ENCODE data around the gene PRKAG1. TPM values are rescaled to one million over a fixed set of nuclear protein-coding genes. Genes with fewer than 3 reads are reported as not detected.

The PRKAG1 gene
- polyA plus RNA-seq, 3 donors, result 35.9 to 58.9 (median 50.1) TPM

DNA sequence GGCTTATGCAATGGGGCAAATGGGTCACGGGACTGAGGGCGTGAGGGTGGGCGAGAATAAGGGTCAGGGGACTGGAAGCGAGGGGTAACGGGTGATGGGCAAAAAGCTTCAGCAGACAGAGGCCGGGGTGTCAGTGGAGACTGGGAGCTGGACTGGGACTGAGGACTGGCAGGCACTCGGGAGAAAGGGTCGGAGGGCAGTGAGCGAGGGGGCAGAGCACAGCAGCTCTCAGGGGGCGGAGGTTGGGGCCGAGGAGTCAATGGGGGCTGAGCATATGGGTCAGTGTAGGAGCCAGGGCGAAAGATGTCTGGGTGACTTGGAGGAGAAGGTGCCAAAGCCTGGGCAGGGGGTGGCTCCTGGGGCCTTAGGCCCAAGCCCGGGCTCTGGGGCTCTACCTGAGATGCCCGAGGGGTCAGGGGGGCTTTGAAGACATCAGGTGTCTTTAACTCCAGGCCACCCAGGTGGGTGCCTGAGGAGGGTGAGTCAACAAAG is 21.8 kb upstream of the PRKAG1 start:
- Histone ChIP-seq H3K79me2 (ENCODE audit: insufficient read depth, low read length) (peaks cover 14% of the 10 kb centered on the region), H3K4me3 (replicated peaks in 1 of 3; ENCODE audit: low read depth in 2 of 3, low read length in 3 of 3) (no peak overlapping the region), H3K27me3 (ENCODE audit: control insufficient read depth in 2 of 2, insufficient read depth in 2 of 2, low read length in 2 of 2) (no peaks in the 10 kb centered on the region), H4K20me1 (ENCODE audit: insufficient read depth, low read length) (peaks cover 97% of the 10 kb centered on the region), H3K9me3 (replicated peaks in 1 of 2; ENCODE audit: control insufficient read depth in 1 of 2, insufficient read depth in 1 of 2, low read length in 2 of 2) (no peaks in the 10 kb centered on the region), H2AFZ (ENCODE audit: insufficient read depth, low read depth, low read length, poor library complexity, severe bottlenecking) (no peak overlapping the region), H3K36me3 (replicated peaks in 1 of 2; ENCODE audit: control insufficient read depth in 1 of 2, insufficient read depth in 2 of 2, low read length in 2 of 2) (peaks cover 93 to 99% of the 10 kb centered on the region in 2 donors), H3K27ac (ENCODE audit: low read depth in 1 of 2, low read length in 2 of 2) (no peak overlapping the region), H3K9ac (ENCODE audit: insufficient read depth, low read length, poor library complexity, severe bottlenecking) (no peak overlapping the region), H3K4me1 (ENCODE audit: control insufficient read depth in 1 of 2, insufficient read depth in 2 of 2, low read length in 2 of 2) (no peaks in the 10 kb centered on the region), H3K4me2 (replicated peaks; ENCODE audit: extremely low read depth, low read length, poor library complexity, severe bottlenecking) (no peak overlapping the region)
- no peak overlapping the region for H3K4me3 Mint-ChIP-seq
- no peaks in the 10 kb centered on the region for H3K9me3 Mint-ChIP-seq
- no peaks in the 10 kb centered on the region for H3K4me1 Mint-ChIP-seq
- peaks cover 89 to 100% of the 10 kb centered on the region in 2 donors for H3K36me3 Mint-ChIP-seq
- WGBS (ENCODE audit: insufficient coverage), result 98% methylated on average over 14 of the region's 14 CpGs
- DNase-seq, result no peak
- intact Hi-C loops (cut with micrococcal nuclease), result loop anchor here in 1 of 2 donors (10.0 kb wide), 1 partner anchor 46 kb away; the partner anchor contains the start of gene DDN
- no peaks in the 10 kb centered on the region for H3K27me3 Mint-ChIP-seq (ENCODE audit: low read depth in 3 of 3)
- peak overlapping the region in 4 of 7 donors; percentile 23 to 50 (median 34) for H3K27ac Mint-ChIP-seq
- TF ChIP-seq, protein P1, sequence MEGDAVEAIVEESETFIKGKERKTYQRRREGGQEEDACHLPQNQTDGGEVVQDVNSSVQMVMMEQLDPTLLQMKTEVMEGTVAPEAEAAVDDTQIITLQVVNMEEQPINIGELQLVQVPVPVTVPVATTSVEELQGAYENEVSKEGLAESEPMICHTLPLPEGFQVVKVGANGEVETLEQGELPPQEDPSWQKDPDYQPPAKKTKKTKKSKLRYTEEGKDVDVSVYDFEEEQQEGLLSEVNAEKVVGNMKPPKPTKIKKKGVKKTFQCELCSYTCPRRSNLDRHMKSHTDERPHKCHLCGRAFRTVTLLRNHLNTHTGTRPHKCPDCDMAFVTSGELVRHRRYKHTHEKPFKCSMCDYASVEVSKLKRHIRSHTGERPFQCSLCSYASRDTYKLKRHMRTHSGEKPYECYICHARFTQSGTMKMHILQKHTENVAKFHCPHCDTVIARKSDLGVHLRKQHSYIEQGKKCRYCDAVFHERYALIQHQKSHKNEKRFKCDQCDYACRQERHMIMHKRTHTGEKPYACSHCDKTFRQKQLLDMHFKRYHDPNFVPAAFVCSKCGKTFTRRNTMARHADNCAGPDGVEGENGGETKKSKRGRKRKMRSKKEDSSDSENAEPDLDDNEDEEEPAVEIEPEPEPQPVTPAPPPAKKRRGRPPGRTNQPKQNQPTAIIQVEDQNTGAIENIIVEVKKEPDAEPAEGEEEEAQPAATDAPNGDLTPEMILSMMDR (IDR thresholded peaks at IDR 0.05), result no peak

DNA sequence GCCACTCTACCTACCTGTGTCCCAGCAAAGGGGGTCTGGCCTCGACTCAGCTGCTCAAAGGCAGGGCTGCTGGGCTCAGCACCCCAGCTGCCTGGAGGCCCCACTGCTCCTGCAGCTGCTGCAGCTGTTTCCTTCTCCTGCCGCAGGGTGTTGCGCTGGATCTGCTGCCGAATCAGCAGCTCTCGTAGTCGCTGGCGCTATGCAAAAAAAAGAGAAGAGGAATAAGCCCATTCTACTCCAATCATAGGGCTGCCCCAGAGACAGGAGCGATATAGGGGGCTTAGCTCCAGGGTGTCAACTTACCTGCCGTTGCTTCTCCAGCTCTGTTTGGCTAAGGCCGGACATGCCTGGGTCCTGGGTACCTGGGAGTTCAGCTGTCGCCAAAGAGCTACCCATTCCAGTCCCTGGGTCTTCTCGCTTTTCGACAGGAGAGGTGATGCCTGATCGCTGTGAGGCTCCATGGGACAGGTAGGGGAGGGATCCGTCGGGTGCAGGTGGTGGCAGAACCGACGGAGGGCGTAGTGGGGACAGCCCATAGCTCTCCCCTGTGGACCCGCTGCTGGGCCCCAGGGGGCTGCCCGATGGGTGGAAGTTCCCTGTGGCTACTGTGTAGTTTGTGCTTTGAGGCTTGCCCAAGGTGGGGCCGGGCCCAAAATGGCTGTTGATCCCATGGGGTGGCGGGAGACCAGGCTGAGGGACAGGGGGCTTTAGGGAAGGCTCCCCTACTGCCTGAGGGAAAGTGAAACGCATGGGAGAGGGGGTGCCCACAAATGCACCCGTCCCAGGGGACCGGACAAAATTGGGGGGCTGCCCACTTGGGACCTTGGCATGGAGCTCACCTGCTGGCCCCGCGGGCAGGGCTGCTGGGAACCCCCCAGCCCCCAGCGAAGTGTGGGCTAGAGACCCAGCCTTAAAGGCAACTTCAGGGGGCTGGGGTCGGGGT is 21.1 kb upstream of the PRKAG1 start:
- Mint-ChIP-seq H3K27me3 (ENCODE audit: low read depth in 3 of 3) (no peaks in the 10 kb centered on the region), H3K27ac (peak overlapping the region in 4 of 7 donors; percentile 30 to 67 (median 39)), H3K36me3 (peaks cover 89 to 100% of the 10 kb centered on the region in 2 donors), H3K4me1 (no peaks in the 10 kb centered on the region), H3K9me3 (no peaks in the 10 kb centered on the region), H3K4me3 (no peak overlapping the region)
- intact Hi-C loops (cut with micrococcal nuclease), result loop anchor here in 1 of 2 donors (10.0 kb wide), 1 partner anchor 45 kb away; the partner anchor contains the start of gene DDN
- H2AFZ ChIP-seq (ENCODE audit: insufficient read depth, low read depth, low read length, poor library complexity, severe bottlenecking), result no peak overlapping the region
- WGBS (ENCODE audit: insufficient coverage), result 96% methylated on average over 22 of the region's 30 CpGs
- H3K4me3 ChIP-seq (replicated peaks in 1 of 3; ENCODE audit: low read depth in 2 of 3, low read length in 3 of 3), result no peak overlapping the region
- no peak overlapping the region for H3K9ac ChIP-seq (ENCODE audit: insufficient read depth, low read length, poor library complexity, severe bottlenecking)
- peaks cover 99% of the 10 kb centered on the region for H4K20me1 ChIP-seq (ENCODE audit: insufficient read depth, low read length)
- H3K4me2 ChIP-seq (replicated peaks; ENCODE audit: extremely low read depth, low read length, poor library complexity, severe bottlenecking), result no peak overlapping the region
- peaks cover 93 to 99% of the 10 kb centered on the region in 2 donors for H3K36me3 ChIP-seq (replicated peaks in 1 of 2; ENCODE audit: control insufficient read depth in 1 of 2, insufficient read depth in 2 of 2, low read length in 2 of 2)
- no peaks in the 10 kb centered on the region for H3K27me3 ChIP-seq (ENCODE audit: control insufficient read depth in 2 of 2, insufficient read depth in 2 of 2, low read length in 2 of 2)
- DNase-seq, result no peak
- TF ChIP-seq, protein P1 (IDR thresholded peaks at IDR 0.05), result no peak
- no peaks in the 10 kb centered on the region for H3K9me3 ChIP-seq (replicated peaks in 1 of 2; ENCODE audit: control insufficient read depth in 1 of 2, insufficient read depth in 1 of 2, low read length in 2 of 2)
- H3K79me2 ChIP-seq (ENCODE audit: insufficient read depth, low read length), result peaks cover 14% of the 10 kb centered on the region
- no peak overlapping the region for H3K27ac ChIP-seq (ENCODE audit: low read depth in 1 of 2, low read length in 2 of 2)
- H3K4me1 ChIP-seq (ENCODE audit: control insufficient read depth in 1 of 2, insufficient read depth in 2 of 2, low read length in 2 of 2), result no peaks in the 10 kb centered on the region
